Measurements from ENCODE around the gene BORCS5.
"Not testable (repeated sequence)": the region's sequence is repeated elsewhere in the genome, so short reads cannot be mapped to it uniquely, and the experiment has no call there.

DNA sequence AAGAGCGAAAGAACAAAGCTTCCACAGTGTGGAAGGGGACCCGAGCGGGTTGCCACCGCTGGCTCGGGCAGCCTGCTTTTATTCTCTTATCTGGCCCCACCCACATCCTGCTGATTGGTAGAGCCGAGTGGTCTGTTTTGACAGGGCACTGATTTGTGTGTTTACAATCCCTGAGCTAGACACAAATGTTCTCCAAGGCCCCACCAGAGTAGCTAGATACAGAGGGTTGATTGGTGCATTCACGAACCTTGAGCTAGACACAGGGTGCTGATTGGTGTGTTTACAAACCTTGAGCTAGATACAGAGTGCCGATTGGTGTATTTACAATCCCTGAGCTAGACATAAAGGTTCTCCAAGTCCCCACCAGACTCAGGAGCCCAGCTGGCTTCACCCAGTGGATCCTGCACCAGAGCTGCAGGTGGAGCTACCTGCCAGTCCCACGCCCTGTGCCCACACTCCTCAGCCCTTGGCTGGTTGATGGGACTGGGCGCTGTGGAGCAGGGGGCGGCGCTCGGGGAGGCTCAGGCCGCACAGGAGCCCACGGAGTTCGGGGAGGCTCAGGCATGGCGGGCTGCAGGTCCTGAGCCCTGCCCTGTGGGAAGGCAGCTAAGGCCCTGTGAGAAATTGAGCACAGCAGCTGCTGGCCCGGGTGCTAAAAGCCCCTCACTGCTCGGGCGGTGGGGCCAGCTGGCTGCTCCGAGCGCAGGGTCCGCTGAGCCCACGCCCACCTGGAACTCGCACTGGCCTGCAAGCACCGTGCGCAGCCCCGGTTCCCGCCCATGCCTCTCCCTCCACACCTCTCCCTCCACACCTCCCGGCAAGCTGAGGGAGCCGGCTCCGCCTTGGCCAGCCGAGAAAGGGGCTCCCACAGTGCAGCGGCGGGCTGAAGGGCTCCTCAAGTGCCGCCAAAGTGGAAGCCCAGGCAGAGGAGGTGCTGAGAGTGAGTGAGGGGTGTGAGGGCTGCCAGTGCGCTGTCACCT lies 115.4 kb downstream of the BORCS5 start:
- TF ChIP-seq, protein P1, sequence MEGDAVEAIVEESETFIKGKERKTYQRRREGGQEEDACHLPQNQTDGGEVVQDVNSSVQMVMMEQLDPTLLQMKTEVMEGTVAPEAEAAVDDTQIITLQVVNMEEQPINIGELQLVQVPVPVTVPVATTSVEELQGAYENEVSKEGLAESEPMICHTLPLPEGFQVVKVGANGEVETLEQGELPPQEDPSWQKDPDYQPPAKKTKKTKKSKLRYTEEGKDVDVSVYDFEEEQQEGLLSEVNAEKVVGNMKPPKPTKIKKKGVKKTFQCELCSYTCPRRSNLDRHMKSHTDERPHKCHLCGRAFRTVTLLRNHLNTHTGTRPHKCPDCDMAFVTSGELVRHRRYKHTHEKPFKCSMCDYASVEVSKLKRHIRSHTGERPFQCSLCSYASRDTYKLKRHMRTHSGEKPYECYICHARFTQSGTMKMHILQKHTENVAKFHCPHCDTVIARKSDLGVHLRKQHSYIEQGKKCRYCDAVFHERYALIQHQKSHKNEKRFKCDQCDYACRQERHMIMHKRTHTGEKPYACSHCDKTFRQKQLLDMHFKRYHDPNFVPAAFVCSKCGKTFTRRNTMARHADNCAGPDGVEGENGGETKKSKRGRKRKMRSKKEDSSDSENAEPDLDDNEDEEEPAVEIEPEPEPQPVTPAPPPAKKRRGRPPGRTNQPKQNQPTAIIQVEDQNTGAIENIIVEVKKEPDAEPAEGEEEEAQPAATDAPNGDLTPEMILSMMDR (IDR thresholded peaks at IDR 0.05), result not testable (repeated sequence)
- not testable (repeated sequence) for TF ChIP-seq POLR2AphosphoS5 (IDR thresholded peaks at IDR 0.05; ENCODE audit: low read depth, low read length); REST (IDR thresholded peaks at IDR 0.05; ENCODE audit: insufficient read depth in 1 of 2, low read depth in 2 of 2, low read length in 1 of 2); TCF7L2 (IDR thresholded peaks at IDR 0.05; ENCODE audit: low read depth, low read length)

Data from Panc1 (cell line).